GM11168 (cell line): ENCODE data around the gene SLC17A9.
"Not testable (repeated sequence)": the region's sequence is repeated elsewhere in the genome, so short reads cannot be mapped to it uniquely, and the experiment has no call there.

ENCODE experiments used
- in situ Hi-C: fragments of 300-500 bp; cut with MboI; formaldehyde crosslinking; loops from one replicate; pipeline ENCODE4 v1.12.0; 2022; ENCODE audit warnings: low sequenced_read_pairs; ENCODE audit not compliant: unreplicated experiment

The SLC17A9 gene

DNA sequence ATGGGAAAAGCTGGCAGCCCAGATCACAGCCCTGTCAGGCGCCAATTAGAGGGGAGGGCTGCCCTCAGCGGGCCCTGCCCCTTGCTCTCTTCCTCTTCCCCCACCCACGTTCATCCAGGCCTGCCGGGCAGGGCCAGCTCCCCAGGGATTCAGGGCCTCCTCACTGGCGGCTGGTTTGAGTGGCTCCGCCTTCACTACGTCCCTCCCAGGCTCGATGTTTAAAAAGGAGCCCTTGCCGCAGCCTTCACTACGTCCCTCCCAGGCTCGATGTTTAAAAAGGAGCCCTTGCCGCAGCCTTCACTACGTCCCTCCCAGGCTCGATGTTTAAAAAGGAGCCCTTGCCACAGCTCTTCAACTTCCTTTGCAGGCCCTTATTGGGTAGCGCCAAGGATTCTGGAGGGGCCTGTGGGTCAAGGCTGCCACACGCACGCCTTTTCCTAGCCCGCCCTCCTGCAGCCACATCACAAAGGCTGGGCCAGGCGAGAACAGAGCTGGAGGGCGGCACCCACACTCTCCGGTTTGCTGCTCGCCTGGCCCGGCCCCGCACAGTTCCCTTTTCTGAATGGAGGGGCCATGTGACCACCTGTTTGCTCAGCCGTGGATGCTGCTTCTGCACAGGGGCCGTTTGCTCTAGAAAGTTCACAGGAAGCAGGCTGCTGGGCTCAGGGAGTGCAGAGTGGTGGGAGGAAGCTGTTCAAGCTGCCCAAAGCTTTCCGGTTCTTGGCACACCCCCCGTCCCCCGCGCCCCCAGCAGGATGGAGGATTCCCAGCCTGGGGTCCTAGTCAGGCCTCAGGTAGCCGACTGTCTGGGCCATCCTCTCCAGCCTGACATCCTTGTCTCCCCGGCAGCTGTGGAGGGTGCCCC, 1.6 kb downstream of the SLC17A9 start:
- in situ Hi-C loops, result no loop called here

- in situ Hi-C loops, result no loop called here
Measured at GRCh38 chr20:62955519-62956386, 3.2 kb downstream of the SLC17A9 start.

- in situ Hi-C loops, result no loop called here
Measured at GRCh38 chr20:62956387-62957135, 4.1 kb downstream of the SLC17A9 start.

DNA sequence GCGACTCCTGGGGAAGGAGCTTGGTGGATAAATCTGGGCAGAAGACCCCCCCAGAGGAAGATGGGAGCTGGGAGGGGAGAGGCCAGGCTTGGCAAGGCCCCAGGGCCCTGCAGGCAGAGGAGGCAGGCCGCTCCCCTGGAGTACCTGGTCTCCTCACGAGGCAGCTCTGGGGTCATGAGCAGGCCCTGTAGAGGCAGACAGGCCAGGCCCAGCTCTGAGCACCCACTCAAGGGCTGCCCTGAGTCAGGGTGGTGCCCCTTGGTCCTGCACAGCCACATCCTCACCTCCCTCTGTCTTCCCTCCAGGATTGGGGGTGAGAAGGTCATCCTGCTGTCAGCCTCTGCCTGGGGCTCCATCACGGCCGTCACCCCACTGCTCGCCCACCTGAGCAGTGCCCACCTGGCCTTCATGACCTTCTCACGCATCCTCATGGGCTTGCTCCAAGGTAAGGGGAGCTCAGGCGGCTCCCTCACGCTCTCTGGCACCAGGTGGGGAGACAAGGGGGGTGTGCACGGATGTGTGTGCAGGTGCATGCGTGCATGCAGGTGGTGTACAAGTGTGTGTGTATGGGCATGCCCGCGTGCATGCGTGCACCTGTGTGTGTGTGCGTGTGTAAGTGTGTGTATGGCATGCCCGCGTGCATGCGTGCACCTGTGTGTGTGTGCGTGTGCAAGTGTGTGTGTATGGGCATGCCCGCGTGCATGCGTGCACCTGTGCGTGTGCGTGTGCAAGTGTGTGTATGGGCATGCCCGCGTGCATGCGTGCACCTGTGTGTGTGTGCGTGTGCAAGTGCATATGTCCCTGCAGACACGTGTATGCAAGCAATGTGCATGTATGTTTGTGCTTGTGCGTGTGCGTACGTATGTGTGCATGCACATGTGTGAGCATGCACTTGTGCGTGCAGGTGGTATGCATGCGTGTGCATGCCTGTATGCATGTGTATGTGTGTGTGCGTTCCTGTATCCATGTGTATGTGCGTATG, 4.9 kb downstream of the SLC17A9 start:
- in situ Hi-C loops, result no loop called here

GRCh38 chr20:62958388-62959100, 6.0 kb downstream of the SLC17A9 start:
- in situ Hi-C loops, result no loop called here

- in situ Hi-C loops, result no loop called here
Measured at GRCh38 chr20:62959101-62959971, 6.8 kb downstream of the SLC17A9 start.

GRCh38 chr20:62959998-62960436, 7.5 kb downstream of the SLC17A9 start:
- in situ Hi-C loops, result no loop called here

- in situ Hi-C loops, result not testable (repeated sequence)
Measured at GRCh38 chr20:62960446-62961309, 8.2 kb downstream of the SLC17A9 start.

DNA sequence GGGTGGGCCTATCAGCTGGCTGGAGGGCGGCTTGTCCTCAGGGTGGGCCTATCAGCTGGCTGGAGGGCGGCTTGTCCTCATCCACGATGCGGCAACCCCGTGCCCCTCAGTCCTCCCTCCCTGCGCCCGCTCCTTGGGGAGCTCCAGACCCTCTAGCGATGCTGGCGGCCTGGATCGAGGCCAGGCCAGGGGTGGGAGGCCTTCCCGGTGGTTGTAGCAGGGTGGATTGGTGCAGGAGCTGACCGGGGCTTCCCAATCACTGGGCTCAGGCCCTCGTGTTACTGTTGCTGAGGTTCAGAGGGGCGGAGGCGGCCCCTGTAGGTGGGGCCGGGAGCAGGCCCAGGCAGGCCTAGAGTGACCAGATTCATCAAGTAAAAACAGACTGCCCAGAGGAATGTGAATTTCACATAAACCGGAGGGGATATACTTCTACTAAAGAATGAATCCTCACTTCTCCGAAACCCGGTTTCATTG, 8.8 kb downstream of the SLC17A9 start:
- in situ Hi-C loops, result no loop called here

- in situ Hi-C loops, result no loop called here
Measured at GRCh38 chr20:62961799-62962198, 9.3 kb downstream of the SLC17A9 start.

- in situ Hi-C loops, result no loop called here
Measured at GRCh38 chr20:62962221-62962879, 9.8 kb downstream of the SLC17A9 start.

- in situ Hi-C loops, result no loop called here
Measured at GRCh38 chr20:62962891-62963613, 10.5 kb downstream of the SLC17A9 start.

- in situ Hi-C loops, result no loop called here
Measured at GRCh38 chr20:62963614-62964397, 11.3 kb downstream of the SLC17A9 start.

GRCh38 chr20:62964700-62965099, 12.2 kb downstream of the SLC17A9 start:
- in situ Hi-C loops, result no loop called here

DNA sequence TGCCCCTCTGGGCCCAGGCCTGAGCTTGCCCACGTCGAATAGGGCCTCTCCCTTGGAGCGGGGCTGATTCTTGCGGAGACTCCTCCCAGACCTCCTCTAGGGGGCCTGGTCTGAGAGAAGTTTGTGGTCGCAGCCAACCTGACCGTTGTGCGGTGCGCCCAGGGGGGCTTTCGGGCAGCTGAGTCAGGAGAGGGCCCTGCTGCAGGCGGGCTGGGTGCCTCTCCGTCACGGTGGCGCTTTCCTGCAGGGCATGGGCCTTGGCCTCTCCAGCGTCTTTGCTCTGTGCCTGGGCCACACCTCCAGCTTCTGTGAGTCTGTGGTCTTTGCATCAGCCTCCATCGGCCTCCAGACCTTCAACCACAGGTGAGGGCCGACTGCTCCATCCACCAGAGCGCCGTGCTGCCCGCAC, 12.9 kb downstream of the SLC17A9 start:
- in situ Hi-C loops, result no loop called here
